Stimulated activated CD4-positive, alpha-beta T cell treated with anti-CD3 and anti-CD28 coated beads, Interleukin-2, amount 100 ng/mL, for 4 hours (primary cell): ENCODE results near the gene SRRM1.
"Not testable (repeated sequence)": the region's sequence is repeated elsewhere in the genome, so short reads cannot be mapped to it uniquely, and the experiment has no call there.

Experiments
- DNase-seq: peaks from one replicate; pipeline ENCODE4 v3.0.0-alpha.2; 2020; ENCODE audit warnings: low read depth

SRRM1 gene

DNA sequence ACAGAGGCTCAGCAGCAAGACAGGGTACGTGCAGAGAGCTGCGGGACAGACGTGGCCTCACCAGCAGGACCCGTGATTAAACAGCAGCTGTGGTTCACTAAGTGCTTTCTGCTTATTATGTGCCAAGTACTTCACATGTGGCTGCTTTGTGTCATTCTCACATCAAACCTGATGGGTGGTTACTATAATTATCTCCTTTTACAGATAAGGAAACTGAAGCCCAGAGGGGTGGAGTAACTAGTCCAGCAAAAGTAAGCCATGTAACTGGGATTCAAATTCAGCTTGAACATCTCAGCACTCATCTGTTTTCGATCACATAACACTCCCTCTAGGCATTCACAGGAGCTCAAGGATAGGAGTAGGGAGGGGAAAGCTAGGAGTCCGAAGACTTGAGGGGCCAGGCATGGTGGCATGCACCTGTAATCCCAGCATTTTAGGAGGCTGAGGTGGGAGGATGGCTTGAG is 51.3 kb downstream of the SRRM1 start:
- no peak for DNase-seq

DNA sequence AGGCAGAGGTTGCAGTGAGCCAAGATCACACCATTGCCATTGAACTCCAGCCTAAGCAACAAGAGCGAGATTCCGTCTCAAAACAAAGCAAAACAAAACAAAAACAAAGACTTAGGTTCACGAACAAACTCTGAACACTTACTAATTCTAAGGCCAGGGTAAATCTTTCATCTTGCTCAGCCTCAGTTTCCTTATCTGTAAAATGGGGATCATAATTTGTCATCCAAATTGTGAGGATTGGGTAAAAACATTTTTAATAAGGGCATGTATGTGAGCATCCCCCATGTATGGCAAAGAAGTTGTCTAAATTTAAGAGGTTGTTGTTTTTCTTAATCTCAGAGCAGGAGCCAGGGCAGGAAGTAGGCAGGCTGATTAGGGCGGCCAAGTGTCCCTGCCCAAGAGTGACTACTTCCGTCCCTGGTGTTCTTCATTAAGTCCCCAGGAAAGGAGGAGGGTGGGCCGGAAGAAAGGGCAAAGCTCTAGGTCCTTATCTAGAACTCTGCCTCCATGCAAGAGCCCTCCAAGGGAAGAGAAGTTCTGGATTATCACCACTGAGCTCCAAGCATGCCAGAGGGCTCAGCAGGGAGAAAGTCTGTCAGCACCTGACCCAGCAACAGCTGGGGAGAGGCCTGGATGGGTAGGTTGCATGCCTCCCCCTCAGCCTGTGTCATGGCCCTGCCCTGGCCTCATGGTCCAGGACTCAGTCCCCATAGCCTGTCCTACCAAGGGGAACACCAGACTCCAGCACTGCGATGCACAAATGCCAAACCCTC is 52.3 kb downstream of the SRRM1 start:
- no peak for DNase-seq

DNA sequence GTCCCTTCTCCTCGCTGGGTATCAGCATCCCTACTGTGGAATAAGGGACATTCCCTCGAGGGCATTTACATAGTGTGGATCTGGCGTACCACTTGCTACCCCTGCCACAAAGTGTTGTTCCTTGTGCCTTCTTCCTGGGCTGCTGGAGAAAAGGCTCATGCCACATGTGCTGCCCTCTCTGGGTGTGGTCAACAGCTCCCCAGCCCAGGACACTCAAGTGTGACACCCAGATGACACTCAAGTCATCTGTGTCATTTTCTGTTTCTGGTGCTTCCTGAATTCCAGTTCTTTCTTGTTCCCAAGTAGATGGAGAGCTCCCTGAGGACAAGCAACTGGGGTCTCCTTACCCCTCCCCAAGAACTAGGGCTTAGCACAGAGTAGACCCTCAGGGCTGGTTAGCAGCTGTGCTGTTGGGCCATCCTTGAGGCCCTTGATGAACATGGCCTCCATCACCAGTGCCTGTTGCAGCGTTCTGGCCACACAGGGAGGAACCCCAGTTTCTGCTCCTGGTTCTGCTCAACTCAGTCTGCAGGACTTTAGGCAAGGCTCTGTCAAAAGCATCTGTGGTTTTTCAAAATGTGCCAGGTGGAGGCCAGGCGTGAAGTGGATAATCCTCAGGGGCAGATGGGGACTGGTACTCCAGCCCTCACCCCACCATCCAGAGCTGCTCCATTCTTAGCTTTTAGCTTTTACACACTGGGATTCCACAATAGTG is 53.1 kb downstream of the SRRM1 start:
- no peak for DNase-seq

DNA sequence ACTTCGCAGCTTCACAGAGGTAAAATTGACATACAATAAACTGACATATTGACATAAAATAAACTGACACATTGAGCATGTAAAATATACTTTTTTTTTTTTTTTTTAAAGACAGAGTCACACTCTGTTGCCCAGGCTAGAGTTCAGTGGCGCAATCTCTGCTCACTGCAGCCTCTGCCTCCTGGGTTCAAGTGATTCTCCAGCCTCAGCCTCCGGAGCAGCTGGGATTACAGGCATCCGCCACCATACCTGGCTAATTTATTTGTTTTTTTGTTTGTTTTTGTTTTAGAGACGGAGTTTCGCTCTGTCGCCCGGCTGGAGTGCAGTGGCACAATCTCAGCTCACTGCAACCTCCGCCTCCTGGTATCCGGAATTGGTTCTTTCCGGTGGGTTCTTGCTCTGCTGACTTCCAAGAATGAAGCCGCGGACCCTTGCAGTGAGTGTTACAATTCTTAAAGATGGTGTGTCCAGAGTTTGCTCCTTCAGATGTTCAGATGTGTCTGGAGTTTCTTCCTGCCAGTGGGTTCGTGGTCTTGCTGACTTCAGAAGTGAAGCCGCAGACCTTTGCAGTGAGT is 53.7 kb downstream of the SRRM1 start:
- no peak for DNase-seq

DNA sequence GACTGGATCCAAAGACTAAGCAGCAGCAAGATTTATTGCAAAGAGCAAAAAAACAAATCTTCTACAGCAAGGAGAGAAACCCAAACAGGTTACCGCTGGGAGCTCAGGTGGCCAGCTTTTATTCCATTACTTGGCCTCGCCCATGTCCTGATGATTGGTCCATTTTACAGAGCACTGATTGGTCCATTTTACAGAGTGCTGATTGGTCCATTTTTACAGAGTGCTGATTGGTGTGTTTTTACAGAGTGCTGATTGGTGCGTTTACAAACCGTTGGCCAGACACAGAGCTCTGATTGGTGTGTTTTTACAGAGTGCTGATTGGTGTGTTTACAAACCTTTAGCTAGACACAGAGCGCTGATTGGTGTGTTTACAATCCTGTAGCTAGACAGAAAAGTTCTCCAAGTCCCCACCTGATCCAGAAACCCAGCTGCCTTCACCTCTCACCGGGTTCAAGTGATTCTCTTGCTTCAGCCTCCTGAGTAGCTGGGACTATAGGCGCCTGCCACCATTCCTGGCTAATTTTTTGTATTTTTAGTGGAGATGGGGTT is 54.4 kb downstream of the SRRM1 start:
- not testable (repeated sequence) for DNase-seq

GRCh38 chr1:24698326-24698725 is 55.2 kb downstream of the SRRM1 start:
- not testable (repeated sequence) for DNase-seq

DNA sequence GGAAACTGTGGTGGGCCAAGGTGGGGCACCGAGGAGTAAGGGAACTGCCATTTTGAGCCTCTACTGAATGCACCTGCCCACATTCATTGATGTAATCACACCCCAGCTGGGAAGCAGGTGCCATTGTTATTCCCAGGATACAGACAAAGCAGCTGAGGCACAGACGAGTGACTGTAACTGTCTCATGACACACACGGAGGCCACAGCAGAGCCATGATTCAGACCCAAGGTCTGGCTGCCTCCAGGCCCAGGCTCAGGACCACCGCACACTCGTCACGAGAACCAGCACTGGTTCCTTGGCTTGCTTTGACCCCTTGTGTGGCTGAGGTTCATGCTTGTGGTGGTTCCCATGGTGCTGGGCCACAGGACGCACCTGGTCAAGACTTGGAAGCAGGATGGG is 56.5 kb downstream of the SRRM1 start:
- DNase-seq, result no peak

DNA sequence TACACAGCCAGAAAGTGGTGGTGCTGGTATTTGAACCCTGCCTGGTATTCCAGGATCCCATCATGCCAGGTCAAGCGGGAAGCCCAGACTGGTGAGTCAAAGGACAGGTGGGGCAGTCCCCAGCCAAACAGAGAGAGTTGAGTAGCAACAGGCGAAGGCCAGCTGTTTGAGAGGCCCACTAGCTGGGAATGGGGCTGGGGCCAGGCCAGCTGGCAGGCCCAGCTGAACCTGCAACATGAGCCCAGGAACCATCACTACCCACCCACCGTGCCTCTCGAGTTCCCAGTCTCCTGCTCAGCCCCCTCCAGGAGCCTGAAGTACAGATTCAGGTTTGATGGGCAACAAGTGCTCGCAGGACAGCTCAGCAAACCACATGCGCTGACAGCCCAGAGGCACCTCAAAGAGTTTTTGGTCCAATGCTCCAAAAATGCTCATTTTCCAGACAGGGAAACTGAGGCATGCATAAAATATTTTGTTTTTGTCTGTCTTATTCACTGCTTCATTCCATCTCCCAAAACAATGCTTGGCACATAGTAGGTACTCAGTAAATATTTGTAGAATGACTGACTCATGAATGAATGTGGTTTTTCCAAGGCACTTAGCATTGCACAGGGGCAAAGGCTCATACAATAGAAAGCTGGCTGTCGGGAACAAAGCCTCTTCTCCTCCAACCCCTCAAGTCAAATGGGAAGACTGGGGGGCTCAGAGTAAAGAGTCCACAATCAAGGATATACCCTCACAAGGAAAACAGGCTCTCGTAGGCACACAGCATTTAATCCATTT is 59.6 kb downstream of the SRRM1 start:
- no peak for DNase-seq

- no peak for DNase-seq
Observed at GRCh38 chr1:24704411-24705259, 61.5 kb downstream of the SRRM1 start.

GRCh38 chr1:24705260-24706073 is 62.4 kb downstream of the SRRM1 start:
- DNase-seq, result no peak

DNA sequence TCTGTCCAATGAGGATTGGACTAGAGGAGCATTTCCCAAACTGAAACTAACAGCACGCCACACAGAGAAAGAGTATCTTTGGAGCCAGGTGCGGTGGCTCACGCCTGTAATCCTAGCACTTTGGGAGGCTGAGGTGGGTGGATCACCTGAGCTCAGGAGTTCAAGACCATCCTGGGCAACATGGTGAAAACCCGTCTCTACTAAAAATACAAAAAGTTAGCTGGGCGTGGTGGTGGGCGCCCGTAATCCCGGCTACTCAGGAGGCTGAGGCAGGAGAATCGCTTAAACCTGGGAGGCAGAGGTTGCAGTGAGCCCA is 62.9 kb downstream of the SRRM1 start:
- DNase-seq, result not testable (repeated sequence)

DNA sequence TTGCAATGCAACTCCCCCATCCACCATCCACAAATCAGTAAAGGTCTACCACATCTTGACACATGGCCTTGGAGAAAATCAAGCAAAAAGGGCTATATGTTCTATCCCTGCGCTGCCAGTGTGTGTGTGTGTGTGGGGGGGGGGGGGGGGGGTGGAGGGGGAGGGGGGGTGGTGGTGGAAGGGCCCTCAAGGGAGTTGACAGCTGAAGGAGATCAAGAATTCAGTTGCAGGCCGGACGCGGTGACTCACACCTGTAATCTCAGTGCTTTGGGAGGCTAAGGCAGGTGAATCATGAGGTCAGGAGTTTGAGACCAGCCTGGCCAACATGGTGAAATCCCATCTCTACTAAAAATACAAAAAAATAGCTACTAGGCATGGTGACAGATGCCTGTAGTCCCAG is 64.6 kb downstream of the SRRM1 start:
- DNase-seq, result no peak

DNA sequence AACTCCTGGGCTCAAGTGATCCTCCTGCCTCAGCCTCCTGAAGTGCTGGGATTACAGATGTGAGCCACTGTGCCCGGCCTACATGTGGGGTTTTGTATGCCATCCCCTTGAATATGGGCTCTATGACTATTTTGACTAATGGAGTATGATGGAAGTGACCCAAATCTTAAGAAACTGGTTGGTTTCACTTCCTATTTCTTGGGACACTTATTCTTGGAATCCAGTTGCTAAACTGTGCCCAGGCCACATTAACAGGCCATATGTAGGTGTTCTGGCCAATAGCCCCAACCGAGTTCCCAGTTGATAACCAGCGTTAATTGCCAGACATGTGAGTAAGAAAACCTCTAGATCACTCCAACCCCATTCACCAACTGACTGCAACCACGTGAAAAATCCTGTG is 65.8 kb downstream of the SRRM1 start:
- DNase-seq, result no peak

- no peak for DNase-seq
Observed at GRCh38 chr1:24709791-24710441, 66.8 kb downstream of the SRRM1 start.

GRCh38 chr1:24711329-24711728 is 68.2 kb downstream of the SRRM1 start:
- DNase-seq, result no peak

DNA sequence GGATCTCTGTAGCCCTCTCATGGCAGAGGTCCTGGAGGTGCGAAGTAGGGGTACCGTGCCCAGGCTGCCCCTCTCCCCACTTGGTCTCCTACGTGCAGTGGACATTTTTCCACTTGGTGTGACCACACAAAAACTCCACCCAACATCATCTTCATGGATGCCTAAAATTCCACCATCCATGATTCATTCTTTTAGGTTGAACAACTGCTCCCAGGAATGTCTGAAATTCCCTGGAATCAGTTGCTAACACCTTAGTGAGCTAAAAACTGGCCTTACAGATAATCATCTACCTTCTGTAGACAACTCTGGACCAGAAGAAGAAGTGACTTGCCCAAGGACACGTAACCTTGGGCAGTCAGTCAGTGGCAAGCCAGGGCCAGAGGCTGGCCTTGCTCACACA is 70.1 kb downstream of the SRRM1 start:
- DNase-seq, result no peak

- DNase-seq, result no peak
Observed at GRCh38 chr1:24713736-24714135, 70.6 kb downstream of the SRRM1 start.

- no peak for DNase-seq
Observed at GRCh38 chr1:24714859-24715520, 71.9 kb downstream of the SRRM1 start.

DNA sequence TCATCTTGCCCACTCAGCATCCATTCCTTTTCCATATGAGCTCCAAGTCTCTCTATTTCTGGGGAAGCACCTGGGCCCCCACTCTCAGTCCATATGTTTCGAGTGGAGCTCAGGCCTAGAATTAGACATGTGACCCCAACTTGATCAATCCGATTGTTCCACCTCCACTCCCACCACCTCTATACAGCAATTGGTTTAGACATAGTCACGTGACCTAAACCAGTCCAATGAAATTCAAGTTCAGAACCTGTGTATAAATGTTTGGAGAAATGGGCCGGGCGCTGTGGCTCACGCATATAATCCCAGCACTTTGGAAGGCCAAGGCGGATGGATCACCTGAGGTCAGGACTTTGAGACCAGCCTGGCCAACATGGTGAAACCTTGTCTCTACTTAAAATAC is 72.6 kb downstream of the SRRM1 start:
- no peak for DNase-seq
